Stimulated activated CD4-positive, alpha-beta T cell treated with anti-CD3 and anti-CD28 coated beads, Interleukin-1b, Interleukin-23, amount 100 ng/mL, for 1 hour (primary cell): ENCODE measurements around the gene NFS1.
"Not testable (repeated sequence)": the region's sequence is repeated elsewhere in the genome, so short reads cannot be mapped to it uniquely, and the experiment has no call there.

Experiments
- DNase-seq, 2 donors: peaks; one replicate each; pipeline ENCODE4 v3.0.0-alpha.2; 2020; ENCODE audit warnings: low read depth in 2 of 2

The NFS1 gene

GRCh38 chr20:35709259-35709658 is 10.1 kb upstream of the NFS1 start:
- DNase-seq: no peak

- DNase-seq: no peak
Observed at GRCh38 chr20:35708502-35708901, 9.3 kb upstream of the NFS1 start.

GRCh38 chr20:35706591-35707529 is 7.7 kb upstream of the NFS1 start:
- not testable (repeated sequence) for DNase-seq

- not testable (repeated sequence) for DNase-seq
Observed at GRCh38 chr20:35705894-35706293, 6.7 kb upstream of the NFS1 start.

GRCh38 chr20:35704514-35705261 is 5.5 kb upstream of the NFS1 start:
- DNase-seq: no peak

GRCh38 chr20:35702824-35703695 is 3.9 kb upstream of the NFS1 start:
- no peak for DNase-seq

GRCh38 chr20:35702051-35702823 is 3.1 kb upstream of the NFS1 start:
- DNase-seq: no peak

- no peak for DNase-seq
Observed at GRCh38 chr20:35700625-35701148, 1.5 kb upstream of the NFS1 start.

GRCh38 chr20:35699957-35700624 is 939 bp upstream of the NFS1 start:
- no peak for DNase-seq

- no peak for DNase-seq
Observed at GRCh38 chr20:35698298-35699126, 640 bp downstream of the NFS1 start.

GRCh38 chr20:35697696-35698297 is 1.4 kb downstream of the NFS1 start:
- DNase-seq: no peak

GRCh38 chr20:35695978-35696377 is 3.2 kb downstream of the NFS1 start:
- DNase-seq: no peak

- no peak for DNase-seq
Observed at GRCh38 chr20:35695245-35695749, 3.9 kb downstream of the NFS1 start.

GRCh38 chr20:35690265-35690664 is 8.9 kb downstream of the NFS1 start:
- DNase-seq: no peak

GRCh38 chr20:35686872-35687271 is 12.3 kb downstream of the NFS1 start:
- not testable (repeated sequence) for DNase-seq

GRCh38 chr20:35685368-35685767 is 13.8 kb downstream of the NFS1 start:
- not testable (repeated sequence) for DNase-seq

- DNase-seq: no peak
Observed at GRCh38 chr20:35681960-35682359, 17.2 kb downstream of the NFS1 start.

GRCh38 chr20:35680452-35681183 is 18.5 kb downstream of the NFS1 start:
- DNase-seq: no peak
